IPS-18a (cell line): ENCODE data around the gene RAF1.
"Not testable (repeated sequence)": the region's sequence is repeated elsewhere in the genome, so short reads cannot be mapped to it uniquely, and the experiment has no call there.

Experiments used
- H3K27ac ChIP-seq: one replicate; pipeline ENCODE4 v1.5.1; 2013; ENCODE audit warnings: low read length
- H3K27me3 ChIP-seq: one replicate; pipeline ENCODE4 v1.6.1; 2013; ENCODE audit warnings: mild to moderate bottlenecking, low read length; ENCODE audit not compliant: control insufficient read depth, insufficient read depth
- H3K36me3 ChIP-seq: one replicate; pipeline ENCODE4 v1.6.1; 2013; ENCODE audit warnings: low read depth, low read length; ENCODE audit not compliant: control insufficient read depth
- H3K4me1 ChIP-seq: one replicate; pipeline ENCODE4 v1.6.1; 2013; ENCODE audit warnings: low read depth, low read length; ENCODE audit not compliant: control insufficient read depth
- H3K4me3 ChIP-seq: one replicate; pipeline ENCODE4 v1.5.1; 2013; ENCODE audit warnings: low read length
- H3K9ac ChIP-seq: one replicate; pipeline ENCODE4 v1.6.1; 2013; ENCODE audit warnings: mild to moderate bottlenecking, low read length, moderate library complexity
- H3K9me3 ChIP-seq: one replicate; pipeline ENCODE4 v1.6.1; 2013; ENCODE audit warnings: low read depth, low read length; ENCODE audit not compliant: control insufficient read depth

The RAF1 gene

GRCh38 chr3:12656850-12657249 lies 7.1 kb downstream of the RAF1 start:
- H3K4me3 ChIP-seq, result no peak overlapping the region
- no peaks in the 10 kb centered on the region for H3K36me3 ChIP-seq
- no peaks in the 10 kb centered on the region for H3K27me3 ChIP-seq
- H3K9ac ChIP-seq, result no peak overlapping the region
- no peaks in the 10 kb centered on the region for H3K4me1 ChIP-seq
- H3K9me3 ChIP-seq, result no peaks in the 10 kb centered on the region
- H3K27ac ChIP-seq, result no peak overlapping the region

GRCh38 chr3:12656193-12656592 lies 7.7 kb downstream of the RAF1 start:
- H3K9ac ChIP-seq, result no peak overlapping the region
- H3K27me3 ChIP-seq, result no peaks in the 10 kb centered on the region
- no peaks in the 10 kb centered on the region for H3K9me3 ChIP-seq
- no peak overlapping the region for H3K4me3 ChIP-seq
- H3K36me3 ChIP-seq, result no peaks in the 10 kb centered on the region
- H3K27ac ChIP-seq, result no peak overlapping the region
- no peaks in the 10 kb centered on the region for H3K4me1 ChIP-seq

DNA sequence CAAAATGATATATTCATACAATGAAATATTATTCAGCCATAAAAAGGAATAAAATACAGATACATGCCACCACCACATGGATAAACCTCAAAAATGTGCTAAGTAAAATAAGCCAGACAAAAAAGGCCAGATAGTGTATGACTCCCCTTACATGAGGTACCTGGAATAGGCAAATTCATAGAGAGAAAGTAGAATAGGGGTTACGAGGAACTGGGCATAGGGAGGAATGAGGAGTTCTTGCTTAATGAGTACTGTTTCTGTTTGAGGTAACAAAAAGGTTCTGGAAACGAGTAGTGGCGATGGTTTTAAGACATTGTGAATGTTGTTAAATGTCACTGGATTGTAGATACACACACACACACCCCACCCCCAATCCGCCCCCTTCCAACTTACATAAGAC lies 8.2 kb downstream of the RAF1 start:
- no peaks in the 10 kb centered on the region for H3K9me3 ChIP-seq
- no peaks in the 10 kb centered on the region for H3K4me1 ChIP-seq
- no peaks in the 10 kb centered on the region for H3K27me3 ChIP-seq
- H3K36me3 ChIP-seq, result no peaks in the 10 kb centered on the region
- H3K27ac ChIP-seq, result no peak overlapping the region
- no peak overlapping the region for H3K4me3 ChIP-seq
- no peak overlapping the region for H3K9ac ChIP-seq

GRCh38 chr3:12653747-12654146 lies 10.2 kb downstream of the RAF1 start:
- H3K36me3 ChIP-seq, result no peaks in the 10 kb centered on the region
- no peak overlapping the region for H3K9ac ChIP-seq
- H3K9me3 ChIP-seq, result no peaks in the 10 kb centered on the region
- no peaks in the 10 kb centered on the region for H3K27me3 ChIP-seq
- H3K4me3 ChIP-seq, result no peak overlapping the region
- H3K27ac ChIP-seq, result no peak overlapping the region
- no peaks in the 10 kb centered on the region for H3K4me1 ChIP-seq

DNA sequence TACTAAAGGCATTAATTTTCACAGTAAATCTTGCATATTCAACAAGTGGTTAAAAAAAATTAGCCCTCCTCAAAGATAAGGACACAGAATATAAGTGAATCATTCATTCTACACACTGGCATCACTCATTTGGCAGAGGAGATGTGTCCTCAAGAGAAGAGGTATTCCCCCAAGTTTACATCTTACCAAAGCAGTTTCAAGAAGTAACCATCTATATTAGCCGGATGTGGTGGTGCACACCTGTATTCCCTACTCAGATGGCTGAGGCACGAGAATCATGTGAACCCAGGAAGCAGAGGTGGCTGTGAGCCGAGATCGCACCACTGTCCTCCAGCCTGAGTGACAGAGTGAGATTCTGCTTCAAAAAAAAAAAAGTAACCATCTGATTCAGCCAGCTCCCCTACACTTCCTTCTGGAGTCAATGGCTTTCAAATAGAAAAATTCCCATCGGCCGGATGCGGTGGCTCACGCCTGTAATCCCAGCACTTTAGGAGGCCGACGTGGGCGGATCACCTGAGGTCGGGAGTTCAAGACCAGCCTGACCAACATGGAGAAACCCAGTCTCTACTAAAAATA lies 15.4 kb downstream of the RAF1 start:
- Histone ChIP-seq H3K9me3 (no peaks in the 10 kb centered on the region), H3K36me3 (no peaks in the 10 kb centered on the region), H3K9ac (no peak overlapping the region), H3K27ac (no peak overlapping the region), H3K27me3 (no peaks in the 10 kb centered on the region), H3K4me1 (no peaks in the 10 kb centered on the region), H3K4me3 (no peak overlapping the region)

GRCh38 chr3:12644331-12644937 lies 19.5 kb downstream of the RAF1 start:
- no peaks in the 10 kb centered on the region for H3K36me3 ChIP-seq
- no peak overlapping the region for H3K9ac ChIP-seq
- H3K4me1 ChIP-seq, result no peaks in the 10 kb centered on the region
- no peaks in the 10 kb centered on the region for H3K27me3 ChIP-seq
- no peak overlapping the region for H3K4me3 ChIP-seq
- H3K9me3 ChIP-seq, result no peaks in the 10 kb centered on the region
- no peak overlapping the region for H3K27ac ChIP-seq

GRCh38 chr3:12643724-12644123 lies 20.2 kb downstream of the RAF1 start:
- Histone ChIP-seq H3K9ac (no peak overlapping the region), H3K27ac (no peak overlapping the region), H3K9me3 (no peaks in the 10 kb centered on the region)

GRCh38 chr3:12643010-12643380 lies 20.9 kb downstream of the RAF1 start:
- Histone ChIP-seq H3K9ac (no peak overlapping the region), H3K4me3 (no peak overlapping the region), H3K4me1 (peaks cover 2% of the 10 kb centered on the region), H3K27ac (no peak overlapping the region), H3K9me3 (no peaks in the 10 kb centered on the region), H3K27me3 (no peaks in the 10 kb centered on the region), H3K36me3 (no peaks in the 10 kb centered on the region)

More at GRCh38 chr3:12643724-12644123, 20.2 kb downstream of the RAF1 start:
- Histone ChIP-seq H3K27me3 (no peaks in the 10 kb centered on the region), H3K4me3 (no peak overlapping the region), H3K36me3 (no peaks in the 10 kb centered on the region), H3K4me1 (no peaks in the 10 kb centered on the region)

DNA sequence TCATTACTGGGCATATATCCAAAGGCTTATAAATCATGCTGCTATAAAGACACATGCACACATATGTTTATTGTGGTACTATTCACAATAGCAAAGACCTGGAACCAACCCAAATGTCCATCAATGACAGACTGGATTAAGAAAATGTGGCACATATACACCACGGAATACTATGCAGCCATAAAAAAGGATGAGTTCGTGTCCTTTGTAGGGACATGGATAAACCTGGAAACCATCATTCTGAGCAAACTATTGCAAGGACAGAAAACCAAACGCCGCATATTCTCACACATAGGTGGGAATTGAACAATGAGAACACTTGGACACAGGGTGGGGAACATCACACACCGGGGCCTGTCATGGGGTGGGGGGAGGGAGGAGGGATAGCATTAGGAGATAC lies 23.1 kb downstream of the RAF1 start:
- not testable (repeated sequence) for H3K36me3 ChIP-seq, H3K27ac ChIP-seq, H3K9me3 ChIP-seq, H3K9ac ChIP-seq, H3K4me3 ChIP-seq, H3K27me3 ChIP-seq
- peaks cover 13% of the 10 kb centered on the region for H3K4me1 ChIP-seq

DNA sequence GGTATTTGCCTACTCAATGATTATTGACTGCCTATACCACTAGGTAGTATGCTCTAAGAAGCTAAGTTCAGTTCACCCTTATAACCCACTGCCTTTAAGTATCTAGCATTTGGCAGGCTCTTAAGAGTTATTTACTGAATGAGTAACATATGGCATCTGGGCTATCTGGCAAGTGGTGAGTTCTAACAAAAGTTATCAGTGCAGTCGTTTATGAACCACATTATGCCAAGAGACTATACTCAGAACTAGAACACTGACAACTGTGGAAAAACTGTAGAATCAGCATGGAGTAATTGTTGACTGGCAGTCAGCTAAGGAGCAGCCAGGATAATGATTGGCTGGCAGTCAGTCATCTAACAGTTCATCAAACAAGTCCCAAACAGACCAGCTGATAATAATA lies 25.8 kb downstream of the RAF1 start:
- Histone ChIP-seq H3K4me3 (no peak overlapping the region), H3K9me3 (no peaks in the 10 kb centered on the region), H3K9ac (no peak overlapping the region), H3K27ac (no peak overlapping the region), H3K27me3 (no peaks in the 10 kb centered on the region), H3K36me3 (no peaks in the 10 kb centered on the region), H3K4me1 (peaks cover 13% of the 10 kb centered on the region)

- H3K27ac ChIP-seq, result no peak overlapping the region
- no peak overlapping the region for H3K4me3 ChIP-seq
- H3K4me1 ChIP-seq, result peaks cover 12% of the 10 kb centered on the region
- no peak overlapping the region for H3K9ac ChIP-seq
- H3K36me3 ChIP-seq, result no peaks in the 10 kb centered on the region
- no peaks in the 10 kb centered on the region for H3K9me3 ChIP-seq
- H3K27me3 ChIP-seq, result no peaks in the 10 kb centered on the region
These were observed 30.8 kb downstream of the RAF1 start for GRCh38 chr3:12633108-12633507.

DNA sequence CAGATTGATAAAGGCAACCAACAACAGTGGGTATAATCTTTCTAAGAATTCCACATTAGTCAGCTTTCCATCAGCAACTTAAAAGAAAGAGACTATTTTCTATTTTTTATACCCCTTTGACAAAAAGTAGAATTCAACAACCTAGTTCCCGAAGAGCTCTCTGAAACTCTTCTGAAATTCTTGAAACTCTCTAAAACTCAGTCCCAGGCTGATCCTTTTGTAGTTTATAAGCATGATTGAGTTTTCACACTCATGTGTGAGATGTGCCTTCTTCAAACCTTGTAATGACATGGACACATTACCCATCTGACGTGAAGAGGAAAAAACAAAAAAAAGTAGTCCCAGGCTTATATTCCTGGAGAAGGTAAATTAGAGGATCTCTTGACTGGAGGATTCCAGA lies 31.4 kb downstream of the RAF1 start:
- Histone ChIP-seq H3K27ac (no peak overlapping the region), H3K27me3 (no peaks in the 10 kb centered on the region), H3K36me3 (no peaks in the 10 kb centered on the region), H3K9me3 (no peaks in the 10 kb centered on the region), H3K4me3 (no peak overlapping the region), H3K9ac (no peak overlapping the region), H3K4me1 (peaks cover 6% of the 10 kb centered on the region)
